Heart left ventricle (tissue), 16 donors: Measurements from ENCODE around the gene TBR1. TPM values are rescaled to one million over a fixed set of nuclear protein-coding genes. Genes with fewer than 3 reads are reported as not detected.
A peak's percentile ranks its signal among the peaks of the same experiment; 100 is the strongest.

Source experiments
- ATAC-seq, 4 donors: fragments of 200-7000 bp; cut with Tn5 transposase; one replicate each; pipeline ENCODE4 v1.9.1; 2020 to 2022; ENCODE audit warnings: moderate library complexity in 4 of 4, mild to moderate bottlenecking in 3 of 4, moderate number of reproducible peaks in 1 of 4
- DNase-seq, 5 donors: peaks; one replicate each; pipeline ENCODE4 v3.0.0-alpha.2; 2020
- H3K27ac ChIP-seq, 12 donors: fragments of 200-600 bp; sonication (generic) in 4 of 12; one replicate each; pipeline versions ENCODE4 v1.5.0 to v1.8.0; 2016 to 2022; ENCODE audit warnings: mild to moderate bottlenecking in 2 of 12
- H3K27me3 ChIP-seq, 9 donors: fragments of 200-600 bp; sonication (generic) in 2 of 9; one replicate each; pipeline versions ENCODE4 v1.5.1 to v1.8.0; 2016 to 2022; ENCODE audit warnings: mild to moderate bottlenecking in 3 of 9
- H3K36me3 ChIP-seq, 9 donors: fragments of 200-600 bp; sonication (generic) in 2 of 9; one replicate each; pipeline versions ENCODE4 v1.5.0 to v1.8.0; 2018 to 2022; ENCODE audit warnings: mild to moderate bottlenecking in 2 of 9
- H3K4me1 ChIP-seq, 12 donors: fragments of 200-600 bp; sonication (generic) in 4 of 12; one replicate each; pipeline versions ENCODE4 v1.5.0 to v1.8.0; 2016 to 2022; ENCODE audit warnings: mild to moderate bottlenecking in 3 of 12
- H3K4me3 ChIP-seq, 12 donors: fragments of 200-600 bp; sonication (generic) in 4 of 12; one replicate each; pipeline versions ENCODE4 v1.5.0 to v1.8.0; 2017 to 2022; ENCODE audit warnings: mild to moderate bottlenecking in 9 of 12, moderate library complexity in 4 of 12
- H3K9me3 ChIP-seq, 12 donors: fragments of 200-600 bp; sonication (generic) in 4 of 12; one replicate each; pipeline versions ENCODE4 v1.5.0 to v1.8.0; 2016 to 2022; ENCODE audit warnings: mild to moderate bottlenecking in 1 of 12
- CTCF ChIP-seq, 12 donors: fragments of 200-600 bp; sonication (generic) in 4 of 12; IDR thresholded peaks; one replicate each; pipeline versions ENCODE4 v1.5.0 to v1.8.0; 2018 to 2022; ENCODE audit warnings: antibody characterized with exemption in 12 of 12, mild to moderate bottlenecking in 5 of 12
- POLR2A ChIP-seq, 2 donors: fragments of 450-650 bp; IDR thresholded peaks; one replicate each; pipeline ENCODE4 v1.6.1; 2017; ENCODE audit warnings: antibody characterized with exemption in 2 of 2, mild to moderate bottlenecking in 2 of 2, moderate library complexity in 2 of 2
- WGBS, 4 donors: extraction: QIAGEN DNeasy Blood & Tissue Kit in 2 of 4; methylation state at CpG; one replicate each; pipeline versions ENCODE4 v1.1.5 to v1.1.7; 2013 to 2018; 5-methylcytosine and 5-hydroxymethylcytosine counted together
- intact Hi-C, 10 donors: fragments of 100-400 bp; cut with DNase I; formaldehyde crosslinking; loops; one replicate each; pipeline versions ENCODE4 v1.11.1 to v1.14.2; 2022
- polyA plus RNA-seq, 2 donors: library from polyadenylated mRNA; stranded (reverse); fragments of 200-250 nt; gene quantifications; one replicate each; pipeline ENCODE4 v1.2.3, GENCODE V29; 2013
- total RNA-seq, 9 donors: library from RNA; depleted of rRNA in 2 of 9; stranded (reverse); fragments of >200 nt in 2 of 9; fragmentation: NEBNext Ultra II Directional in 3 of 9; extraction: Animal tissue kit (Norgen Biotek cat#: 25700) in 3 of 9; gene quantifications; one replicate each; pipeline versions ENCODE4 v1.1.0 to v1.2.4, GENCODE V29; 2016 to 2023
- donor health status: ischemic (EF 13 %, LVEDD 7.1; RV severe dilation, severe dysfunction).
- donor health status: healthy with polysubstance abuse.
- donor health status: DM: no; HTN: yes; CAD: no.
- donor health status: DM: no; HTN: no; CAD: no.
- donor health status: ischemic (EF 25% LVEDD 6.9; RV normal size, moderate dysfunction).
- donor health status: ischemic (EF 25% LVEDD 5.7; RV mildly dilated, moderate dysfunction).
- donor health status: healthy.
- donor health status: DM: yes; HTN: yes; CAD: no.
- donor health status: ischemic (EF 35%, LVEDD 5.7; RV mildly dilated, moderate dysfunction).
- donor health status: nonischemic (EF 11% LVEDD 7.7; RV severe dilation, severe dysfunction).
- donor health status: DM: yes; HTN: yes; CAD: no.
- donor health status: PGD.
- donor health status: ischemic (EF 29% LVEDD 5.4; RV normal size, mild dysfunction).
- donor health status: nonischemic (EF 23%, LVEDD 6.1; RV moderate dilation, normal function).

TBR1 gene
- total and polyA plus RNA-seq, 11 donors = 1.0 TPM; not detected in 10

- intact Hi-C loops = no loop called here
- H3K36me3 ChIP-seq = peaks cover 0 to 51% (median 31%) of the 10 kb centered on the region in 9 donors
- DNase-seq = no peak
- H3K9me3 ChIP-seq = no peaks in the 10 kb centered on the region
- no peak overlapping the region for H3K4me3 ChIP-seq
- 17 to 25% (median 21%) methylated on average over 1 of the region's 1 CpG for WGBS, 4 donors
- H3K4me1 ChIP-seq = no peaks in the 10 kb centered on the region
- no peak overlapping the region for H3K27ac ChIP-seq
- H3K27me3 ChIP-seq = no peaks in the 10 kb centered on the region
- no peak for ATAC-seq
- TF ChIP-seq POLR2A (IDR thresholded peaks at IDR 0.05) (no peak), CTCF (IDR thresholded peaks at IDR 0.05) (no peak)
These were observed 44.2 kb upstream of the TBR1 start for GRCh38 chr2:161371869-161372268.

DNA sequence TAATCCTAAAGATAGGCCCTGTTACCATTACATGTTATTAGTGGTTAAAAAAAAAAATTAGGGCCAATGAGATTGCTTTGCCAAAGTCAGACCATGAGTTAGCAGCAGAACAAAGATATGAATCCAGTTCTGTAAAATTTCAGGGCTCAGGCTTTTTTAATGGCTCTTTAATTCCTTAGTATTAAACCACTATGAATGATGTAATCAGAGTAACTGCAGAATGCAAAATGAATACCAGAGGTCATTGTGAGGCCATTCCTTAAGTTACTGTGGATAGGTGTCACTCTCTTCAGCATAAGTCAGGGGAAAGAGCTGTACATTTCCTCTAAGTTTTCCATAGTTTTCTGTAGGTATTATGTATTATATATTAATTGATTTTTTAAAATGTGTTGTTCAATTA lies 42.2 kb upstream of the TBR1 start:
- DNase-seq (no peak), ATAC-seq (no peak)
- intact Hi-C loops = no loop called here
- Histone ChIP-seq H3K27ac (no peak overlapping the region), H3K9me3 (no peaks in the 10 kb centered on the region), H3K4me3 (no peak overlapping the region), H3K4me1 (peaks cover 0 to 4% (median 0%) of the 10 kb centered on the region in 12 donors), H3K27me3 (no peaks in the 10 kb centered on the region), H3K36me3 (peaks cover 0 to 39% (median 22%) of the 10 kb centered on the region in 9 donors)
- no peak for TF ChIP-seq POLR2A (IDR thresholded peaks at IDR 0.05)
- TF ChIP-seq CTCF (IDR thresholded peaks at IDR 0.05) = no peak

DNA sequence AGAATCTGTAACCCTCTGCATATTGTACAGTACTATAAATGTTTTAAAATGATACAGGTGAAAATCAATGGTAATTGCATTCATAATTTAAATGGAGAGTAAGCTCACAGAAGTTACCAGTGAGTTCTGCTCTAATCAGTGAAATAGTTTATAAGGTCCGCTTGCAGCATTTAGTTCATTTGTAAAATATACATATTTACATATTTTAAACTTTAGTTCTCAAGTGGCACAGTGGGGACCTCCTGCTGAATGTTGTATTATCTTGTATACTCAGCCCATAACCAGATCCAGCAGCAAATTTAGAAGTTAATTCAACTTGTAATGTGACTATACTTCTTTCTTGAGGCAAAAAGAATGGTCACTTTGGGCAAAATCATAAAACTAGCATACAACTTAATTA lies 41.7 kb upstream of the TBR1 start:
- H3K36me3 ChIP-seq = peaks cover 0 to 35% (median 18%) of the 10 kb centered on the region in 9 donors
- H3K9me3 ChIP-seq = no peaks in the 10 kb centered on the region
- no peak overlapping the region for H3K27ac ChIP-seq
- DNase-seq = no peak
- intact Hi-C loops = no loop called here
- 93 to 97% (median 95%) methylated on average over 1 of the region's 1 CpG for WGBS, 4 donors
- H3K4me1 ChIP-seq = peaks cover 0 to 4% (median 0%) of the 10 kb centered on the region in 12 donors
- no peak overlapping the region for H3K4me3 ChIP-seq
- TF ChIP-seq CTCF (IDR thresholded peaks at IDR 0.05) = no peak
- no peak for TF ChIP-seq POLR2A (IDR thresholded peaks at IDR 0.05)
- no peaks in the 10 kb centered on the region for H3K27me3 ChIP-seq
- no peak for ATAC-seq

DNA sequence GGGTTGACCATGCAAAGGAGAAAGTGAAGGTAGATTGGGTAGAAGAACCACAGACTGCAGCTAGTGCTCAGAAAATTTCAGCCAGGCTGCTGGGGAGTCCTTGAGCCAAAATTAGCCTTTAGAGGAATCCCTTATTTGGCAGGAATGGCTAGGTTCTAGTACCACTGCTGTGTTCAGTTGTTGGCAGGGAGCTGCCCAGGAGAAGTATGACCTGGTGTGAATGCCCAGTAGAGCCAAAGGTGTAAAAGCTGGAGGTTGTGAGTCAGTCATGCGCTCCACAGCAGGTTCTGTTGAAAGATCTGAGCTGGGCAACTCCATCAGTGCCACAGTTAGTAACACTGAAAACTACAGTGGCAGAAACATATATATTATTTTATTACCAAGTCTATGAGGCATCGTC lies 36.4 kb upstream of the TBR1 start:
- DNase-seq = peak in 4 of 5 donors; percentile 21 to 76 (median 42)
- ATAC-seq = peak; percentile 95 to 98 (median 96)
- WGBS, 4 donors = 71 to 79% (median 77%) methylated on average over 2 of the region's 2 CpGs

More for the DNA sequence above, 36.4 kb upstream of the TBR1 start:
- Histone ChIP-seq H3K4me3 (no peak overlapping the region), H3K4me1 (peaks cover 0 to 9% (median 0%) of the 10 kb centered on the region in 12 donors), H3K9me3 (no peaks in the 10 kb centered on the region), H3K36me3 (peaks cover 0 to 8% (median 0%) of the 10 kb centered on the region in 9 donors), H3K27me3 (no peaks in the 10 kb centered on the region), H3K27ac (no peak overlapping the region)
- TF ChIP-seq POLR2A (IDR thresholded peaks at IDR 0.05) = no peak
- TF ChIP-seq CTCF (IDR thresholded peaks at IDR 0.05) = no peak
- intact Hi-C loops = no loop called here
